Non-pigmented ciliary epithelial cell (primary cell): ENCODE data around the gene DNAAF2.
"Not testable (repeated sequence)": the region's sequence is repeated elsewhere in the genome, so short reads cannot be mapped to it uniquely, and the experiment has no call there.

Source experiments
- DNase-seq: peaks from one replicate; pipeline ENCODE4 v3.0.0-alpha.2; 2010; ENCODE audit warnings: low read depth

DNAAF2 gene

DNA sequence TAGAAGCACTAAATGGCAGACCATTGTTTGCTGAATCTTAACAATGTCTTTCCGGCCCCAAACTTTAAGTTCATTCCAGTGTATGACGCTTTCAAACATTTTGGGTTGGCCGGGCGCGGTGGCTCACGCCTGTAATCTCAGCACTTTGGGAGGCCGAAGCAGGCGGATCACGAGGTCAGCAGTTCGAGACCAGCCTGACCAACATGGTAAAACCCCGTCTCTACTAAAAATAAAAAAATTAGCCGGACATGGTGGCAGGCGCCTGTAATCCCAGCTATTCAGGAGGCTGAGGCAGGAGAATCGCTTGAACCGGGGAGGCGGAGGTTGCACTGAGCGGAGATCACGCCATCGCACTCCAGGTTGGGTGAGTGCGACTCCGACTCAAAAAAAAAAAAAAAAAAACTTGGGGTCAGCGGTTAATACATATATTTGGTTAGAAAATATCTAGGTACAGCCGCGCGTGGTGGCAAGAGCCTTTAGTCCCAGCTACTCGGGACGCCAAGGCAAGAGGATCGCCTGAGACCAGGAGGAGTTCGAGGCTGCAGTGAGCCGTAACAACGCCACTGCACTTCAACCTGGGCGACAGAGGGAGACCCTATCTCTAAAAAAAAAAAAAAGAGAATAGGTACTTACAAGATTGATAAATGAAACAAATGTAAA is 49.9 kb downstream of the DNAAF2 start:
- DNase-seq, result not testable (repeated sequence)

DNA sequence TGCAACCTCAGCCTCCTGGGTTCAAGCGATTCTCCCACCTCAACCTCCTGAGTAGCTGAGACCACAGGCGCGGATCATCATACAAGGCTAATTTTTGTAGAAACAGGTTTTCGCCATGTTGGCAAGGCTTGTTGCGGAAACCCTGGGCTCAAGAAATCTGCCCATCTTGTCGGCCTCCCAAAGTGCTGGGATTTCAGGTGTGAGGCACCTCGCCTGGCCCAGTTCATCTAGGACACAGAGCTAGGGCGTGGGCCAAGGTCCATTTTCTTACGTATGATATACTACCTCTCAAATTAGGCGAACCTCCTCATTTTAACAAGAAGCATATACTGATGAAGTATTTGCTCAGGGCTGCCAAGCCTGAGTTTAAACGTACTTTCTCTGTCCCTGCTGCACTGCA is 51.0 kb downstream of the DNAAF2 start:
- no peak for DNase-seq

DNA sequence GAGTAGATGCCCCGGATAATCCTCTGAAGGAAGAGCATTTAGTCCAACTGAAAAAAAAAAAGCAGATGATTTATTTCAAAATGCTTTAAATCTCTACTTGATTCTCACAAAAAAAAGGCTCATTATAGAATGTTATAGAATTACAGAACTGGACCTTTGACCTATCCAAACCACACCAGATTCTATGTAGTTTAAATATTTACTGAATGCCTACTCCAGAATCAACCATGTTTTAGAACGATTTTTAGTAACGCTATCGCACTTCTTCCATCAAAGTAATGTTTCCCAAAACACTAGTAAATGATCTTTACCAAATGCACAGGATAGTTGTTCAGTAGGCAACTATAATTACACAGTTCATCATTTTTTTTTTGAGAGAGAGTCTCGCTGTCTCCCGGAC is 51.4 kb downstream of the DNAAF2 start:
- no peak for DNase-seq

DNA sequence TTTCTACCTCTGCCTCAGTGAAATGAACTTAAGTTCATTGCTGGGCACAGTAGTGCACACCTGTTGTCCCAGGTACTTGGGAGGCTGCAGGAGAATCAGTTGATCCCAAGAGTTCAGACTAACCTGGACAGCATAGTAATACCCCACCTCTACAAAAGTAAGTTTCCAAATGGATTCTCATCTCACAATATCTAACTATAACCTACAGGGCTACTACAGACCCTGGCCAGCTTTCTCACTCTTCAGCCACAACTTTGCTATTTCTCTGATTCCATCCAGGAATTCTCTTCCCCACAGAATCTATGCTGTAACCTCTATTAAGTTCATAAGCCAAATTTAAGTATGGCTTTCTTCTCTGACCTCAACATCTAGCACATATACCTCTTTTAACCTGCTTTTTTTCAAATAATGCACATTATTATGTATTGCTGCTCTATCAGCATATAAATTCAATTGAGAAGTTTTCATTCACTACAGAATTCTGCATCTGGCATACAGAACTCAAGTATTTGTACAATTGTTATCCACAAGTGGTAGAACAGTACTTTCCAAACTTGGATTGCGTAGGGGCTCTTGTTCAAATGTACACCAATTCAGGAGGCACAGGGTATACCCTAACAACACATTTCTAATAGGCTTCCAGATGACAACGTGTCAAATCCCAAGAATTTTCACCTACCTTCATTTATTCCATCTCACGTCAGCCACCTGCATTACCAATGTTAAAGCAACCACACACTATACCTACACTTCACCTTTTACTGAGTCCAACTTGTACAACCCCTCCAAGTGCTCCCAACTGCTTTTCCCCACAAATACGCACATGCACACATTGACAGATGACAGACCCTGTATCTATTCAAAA is 52.7 kb downstream of the DNAAF2 start:
- no peak for DNase-seq

DNA sequence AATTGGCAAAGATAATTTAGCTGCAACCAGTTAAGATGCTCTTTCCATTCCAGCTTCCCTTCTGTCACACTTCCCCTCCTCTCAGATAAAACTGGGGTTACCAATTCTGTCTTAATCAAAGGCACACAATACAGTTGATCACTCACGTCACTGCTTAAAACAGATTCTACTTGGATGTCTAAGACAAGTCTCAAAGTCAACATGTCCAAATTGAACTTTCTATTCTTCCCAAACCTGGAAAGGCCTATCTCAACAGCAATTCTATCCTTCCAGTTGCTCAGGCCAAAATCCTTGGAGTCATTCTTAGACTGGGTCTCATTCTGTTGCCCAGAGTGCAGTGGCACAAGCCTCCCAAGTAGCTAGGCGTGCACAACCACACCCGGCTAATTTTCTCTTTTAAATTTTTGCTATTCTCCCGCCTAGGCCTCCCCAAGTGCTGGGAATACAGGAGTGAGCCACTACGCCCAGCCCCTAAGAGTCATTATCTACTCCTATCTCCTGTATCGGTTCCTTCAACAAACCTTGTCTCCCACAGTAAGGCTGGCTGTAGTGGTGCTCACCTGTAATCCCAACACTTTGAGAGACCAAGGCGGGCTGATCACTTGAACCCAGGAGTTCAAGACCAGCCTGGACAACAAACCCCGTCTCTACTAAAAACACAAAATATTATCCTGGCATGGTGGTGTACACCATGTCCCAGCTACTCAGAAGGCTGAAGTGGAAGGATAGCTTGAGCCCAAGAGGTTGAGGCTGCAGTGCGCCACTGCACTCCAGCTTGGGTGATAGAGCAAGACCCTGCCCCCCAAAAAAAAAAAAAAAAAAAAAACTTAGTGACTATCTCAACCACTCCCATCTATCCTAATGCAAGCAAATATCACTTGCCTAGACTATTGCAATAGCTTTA is 53.6 kb downstream of the DNAAF2 start:
- DNase-seq, result no peak

DNA sequence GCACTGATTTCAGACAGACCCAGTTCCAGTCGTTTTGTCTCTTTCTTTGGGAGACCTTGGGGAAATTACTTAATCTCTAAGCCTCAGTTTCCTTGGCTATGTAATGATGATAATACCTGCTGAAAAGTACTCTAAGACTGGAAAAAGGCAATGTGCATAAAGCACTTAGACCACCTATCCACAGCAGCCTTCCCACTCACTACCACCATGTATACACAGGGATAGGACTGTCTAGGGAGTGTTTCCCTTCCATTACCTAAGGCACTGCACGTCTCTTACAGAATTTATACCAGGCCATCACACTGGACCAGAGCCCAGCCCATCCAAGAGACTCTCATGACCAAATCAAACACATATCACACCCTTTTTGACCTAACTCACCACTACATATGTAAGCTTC is 55.2 kb downstream of the DNAAF2 start:
- no peak for DNase-seq

DNA sequence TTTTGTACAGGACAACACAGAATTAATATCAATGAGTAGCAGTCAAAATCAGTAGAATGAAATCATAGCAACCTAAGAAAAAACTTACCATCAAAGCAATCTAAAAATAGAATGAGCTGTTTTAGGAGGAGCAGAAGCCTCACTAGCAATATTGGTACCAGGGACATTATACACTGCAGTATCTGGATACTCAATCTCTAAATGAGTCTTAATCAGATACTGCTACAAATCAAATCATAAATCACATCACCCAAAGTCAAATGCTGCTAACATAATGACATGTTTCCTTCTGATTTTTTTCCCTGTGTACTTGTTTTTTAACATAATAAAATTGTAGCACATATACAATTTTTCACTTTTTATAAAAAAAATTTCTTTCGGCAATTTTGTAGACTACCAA is 56.9 kb downstream of the DNAAF2 start:
- no peak for DNase-seq
